Measurements from ENCODE around the gene AIFM1. TPM values are rescaled to one million over a fixed set of nuclear protein-coding genes. Genes with fewer than 3 reads are reported as not detected.

The AIFM1 gene
- total and polyA plus RNA-seq, 2 of the 4 experiments (the other 2 are of a cell fraction) = 22.0 to 27.4 TPM

DNA sequence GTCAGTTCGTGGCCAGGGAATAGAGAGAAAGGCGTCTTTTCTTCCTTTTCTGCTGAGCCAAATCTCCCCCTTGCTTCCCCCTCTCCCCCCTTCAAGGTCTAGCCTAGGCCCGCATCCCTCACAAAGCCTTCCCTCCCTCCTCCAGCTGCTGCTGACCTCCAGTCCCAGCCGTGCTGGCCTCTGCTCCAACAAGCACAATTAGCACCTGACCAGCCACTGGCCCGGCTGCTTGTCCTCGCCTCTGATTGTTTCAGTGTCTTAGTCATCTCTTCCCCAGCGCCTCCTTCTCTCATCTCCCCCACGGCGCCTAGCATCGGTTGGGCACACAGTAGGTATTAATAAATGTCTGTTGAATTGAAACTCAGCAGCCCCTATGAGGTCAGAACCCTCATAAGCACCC is 59.6 kb downstream of the AIFM1 start:
- Histone ChIP-seq H3K18ac (ENCODE audit: low read depth, low read length) (no peak overlapping the region), H2BK20ac (ENCODE audit: low read depth, low read length) (no peak overlapping the region), H3K9me3 (ENCODE audit: control insufficient read depth, insufficient read depth, low read length) (no peaks in the 10 kb centered on the region), H3K36me3 (ENCODE audit: control insufficient read depth, insufficient read depth, low read length) (no peaks in the 10 kb centered on the region), H3K4me1 (ENCODE audit: control insufficient read depth, insufficient read depth, low read length) (peaks cover 10% of the 10 kb centered on the region; the same call in 1 of the 2 replicates), H2BK5ac (ENCODE audit: low read depth, low read length, poor library complexity, severe bottlenecking) (no peak overlapping the region), H3K9me1 (ENCODE audit: insufficient read depth, low read length) (peaks cover 6% of the 10 kb centered on the region; the same call in 1 of the 2 replicates), H3K4me2 (ENCODE audit: low read depth, low read length) (no peak overlapping the region), H3K56ac (ENCODE audit: extremely low read depth, insufficient read depth, low read length) (no peak overlapping the region), H3K9ac (ENCODE audit: low read depth, low read length) (no peak overlapping the region), H4K8ac (ENCODE audit: low read depth in 2 of 2, low read length in 2 of 2) (no peak overlapping the region), H4K91ac (ENCODE audit: insufficient read depth, low read depth, low read length) (no peak overlapping the region), H3K27ac (ENCODE audit: insufficient read depth, low read length) (no peak overlapping the region), H2BK120ac (ENCODE audit: low read depth, low read length) (no peak overlapping the region), H3K79me1 (ENCODE audit: low read depth in 1 of 2, low read length in 2 of 2) (peaks cover 0 to 37% of the 10 kb centered on the region in 2 experiments; a peak in 2 of 4 replicates), H2AK9ac (replicated peaks; ENCODE audit: low read depth, low read length, poor library complexity) (no peak overlapping the region), H3K27me3 (ENCODE audit: control insufficient read depth, insufficient read depth, low read length) (no peaks in the 10 kb centered on the region), H3K4me3 (ENCODE audit: insufficient read depth, low read depth, low read length) (no peak overlapping the region), H3K23ac (ENCODE audit: low read depth, low read length) (no peak overlapping the region), H2AK5ac (ENCODE audit: low read depth, low read length) (no peak overlapping the region), H4K5ac (ENCODE audit: low read depth, low read length) (no peak overlapping the region), H3K14ac (replicated peaks; ENCODE audit: low read depth, low read length) (no peak overlapping the region), H3K4ac (ENCODE audit: low read depth, low read length) (no peak overlapping the region), H2BK15ac (ENCODE audit: low read depth, low read length) (no peak overlapping the region), H4K20me1 (ENCODE audit: insufficient read depth, low read length) (peaks cover 58% of the 10 kb centered on the region), H2AFZ (replicated peaks; ENCODE audit: low read length, poor library complexity) (no peak overlapping the region)
- no peak for DNase-seq
- no peak for ATAC-seq (ENCODE audit: low read depth)
- ChIA-PET POLR2A (ENCODE audit: unreplicated experiment) (no interaction called here), CTCF (no interaction called here)
- no peak for TF ChIP-seq RCOR1 (IDR thresholded peaks at IDR 0.05; ENCODE audit: insufficient replicate concordance, low read length)
- TF ChIP-seq FOS (IDR thresholded peaks at IDR 0.05; ENCODE audit: low read depth, low read length) = no peak
- TF ChIP-seq MAFK (IDR thresholded peaks at IDR 0.05; ENCODE audit: low read depth, low read length) = no peak
- no peak for TF ChIP-seq POLR2A (IDR thresholded peaks at IDR 0.05; ENCODE audit: low read depth, low read length)
- no peak for TF ChIP-seq USF2 (IDR thresholded peaks at IDR 0.05; ENCODE audit: low read depth, low read length)
- TF ChIP-seq SMC3 (IDR thresholded peaks at IDR 0.05; ENCODE audit: low read depth, low read length) = no peak
- no peak for TF ChIP-seq CTCF (conservative IDR thresholded peaks at IDR 0.05; ENCODE audit: low read depth, low read length)
- TF ChIP-seq NFE2L2 (IDR thresholded peaks at IDR 0.05; ENCODE audit: low read depth, low read length) = no peak
- no peak for TF ChIP-seq MAZ (IDR thresholded peaks at IDR 0.05; ENCODE audit: borderline replicate concordance, low read depth, low read length)
- TF ChIP-seq BHLHE40 (IDR thresholded peaks at IDR 0.05; ENCODE audit: low read depth, low read length) = no peak
- no peak for TF ChIP-seq CHD1 (IDR thresholded peaks at IDR 0.05; ENCODE audit: low read depth, low read length)
- no peak for TF ChIP-seq RFX5 (IDR thresholded peaks at IDR 0.05; ENCODE audit: low read depth, low read length)
- no TSS peak for BruUV-seq (replicated peaks)
- dilution Hi-C loops (cut with HindIII; ENCODE audit: low sequenced_read_pairs, unreplicated experiment) (no loop called here), intact Hi-C loops (cut with micrococcal nuclease) (no loop called here), in situ Hi-C loops (cut with MboI; ENCODE audit: low sequenced_read_pairs) (no loop called here)
- 50% methylated on average over 1 of the region's 10 CpGs; no CpG with 5 or more reads in 1 of the 2 experiments for WGBS, 2 experiments (ENCODE audit: extremely low coverage in 2 of 2, insufficient read length in 1 of 2)

Measured in IMR-90 (cell line).